ENCODE measurements around the gene ANKRD30B.
"Not testable (repeated sequence)": the region's sequence is repeated elsewhere in the genome, so short reads cannot be mapped to it uniquely, and the experiment has no call there.

ANKRD30B gene

GRCh38 chr18:14747513-14748474 is at the start of gene ANKRD30B:
ANKRD30B (plus strand) TSS chr18:14748172; CDS start chr18:14748420, 248 bp downstream.
- no peak for DNase-seq

GRCh38 chr18:14701286-14702040 is 46.5 kb upstream of the ANKRD30B start:
- DNase-seq = not testable (repeated sequence)

- not testable (repeated sequence) for DNase-seq
These were observed 38.2 kb upstream of the ANKRD30B start for GRCh38 chr18:14709761-14710160.

GRCh38 chr18:14721569-14721968 is 26.4 kb upstream of the ANKRD30B start:
- DNase-seq = not testable (repeated sequence)

GRCh38 chr18:14739056-14739455 is 8.9 kb upstream of the ANKRD30B start:
- DNase-seq = not testable (repeated sequence)

GRCh38 chr18:14746897-14747296 is 1.1 kb upstream of the ANKRD30B start:
- no peak for DNase-seq

- no peak for DNase-seq
These were observed 524 bp downstream of the ANKRD30B start for GRCh38 chr18:14748496-14748895.

- DNase-seq = not testable (repeated sequence)
These were observed 15.6 kb downstream of the ANKRD30B start for GRCh38 chr18:14763566-14763965.

- no peak for DNase-seq
These were observed 19.5 kb downstream of the ANKRD30B start for GRCh38 chr18:14767474-14767873.

- DNase-seq = no peak
These were observed 20.3 kb downstream of the ANKRD30B start for GRCh38 chr18:14768241-14768640.

- DNase-seq = no peak
These were observed 21.4 kb downstream of the ANKRD30B start for GRCh38 chr18:14769381-14769780.

- DNase-seq = no peak
These were observed 28.8 kb downstream of the ANKRD30B start for GRCh38 chr18:14776801-14777200.

GRCh38 chr18:14781671-14782070 is 33.7 kb downstream of the ANKRD30B start:
- no peak for DNase-seq

- DNase-seq = no peak
These were observed 36.2 kb downstream of the ANKRD30B start for GRCh38 chr18:14784133-14784532.

GRCh38 chr18:14796876-14797275 is 48.9 kb downstream of the ANKRD30B start:
- DNase-seq = not testable (repeated sequence)

GRCh38 chr18:14797969-14798764 is 50.2 kb downstream of the ANKRD30B start:
- not testable (repeated sequence) for DNase-seq

GRCh38 chr18:14811081-14811480 is 63.1 kb downstream of the ANKRD30B start:
- not testable (repeated sequence) for DNase-seq

- DNase-seq = not testable (repeated sequence)
These were observed 79.1 kb downstream of the ANKRD30B start for GRCh38 chr18:14826972-14827632.

GRCh38 chr18:14841607-14842006 is 93.6 kb downstream of the ANKRD30B start:
- DNase-seq = not testable (repeated sequence)

- DNase-seq = not testable (repeated sequence)
These were observed 103.6 kb downstream of the ANKRD30B start for GRCh38 chr18:14851533-14851932.

- not testable (repeated sequence) for DNase-seq
These were observed 107.7 kb downstream of the ANKRD30B start for GRCh38 chr18:14855634-14856033.

GRCh38 chr18:14856256-14856655 is 108.3 kb downstream of the ANKRD30B start:
- DNase-seq = not testable (repeated sequence)
